Dermis microvascular lymphatic vessel endothelial cell (primary cell): ENCODE results near the gene ETFRF1. TPM values are rescaled to one million over a fixed set of nuclear protein-coding genes. Genes with fewer than 3 reads are reported as not detected.

Experiments
- DNase-seq, 2 donors: peaks; one replicate each; pipeline versions ENCODE4 v3.0.0 to v3.0.0-alpha.2; 2010; ENCODE audit warnings: low read depth in 2 of 2
- total RNA-seq: library from RNA; depleted of rRNA; stranded (reverse); fragments of >200 nt; gene quantifications from 2 replicates; pipeline ENCODE4 v1.2.1, GENCODE V29; 2014

Gene ETFRF1
- total RNA-seq, 1 donor from 2014 or later = 11.4 TPM

DNA sequence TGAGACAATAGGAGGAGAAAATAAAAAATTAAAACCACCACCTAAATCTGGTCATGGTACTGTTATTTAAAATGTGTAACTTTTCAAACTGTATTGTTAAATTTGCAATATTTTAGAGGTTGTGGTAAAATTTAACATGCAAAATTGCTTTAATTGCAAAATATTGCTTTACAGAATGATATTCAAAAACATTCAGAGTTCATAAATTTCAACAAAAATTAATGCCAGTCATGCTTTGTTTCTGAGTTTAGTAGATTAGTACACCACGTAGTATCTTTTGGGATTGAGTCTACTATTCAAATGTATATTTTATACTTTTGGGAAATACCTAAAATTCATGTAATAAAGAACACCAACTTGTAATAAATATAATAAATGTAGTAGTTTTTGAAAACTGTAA is 18.3 kb downstream of the ETFRF1 start:
- no peak for DNase-seq

DNA sequence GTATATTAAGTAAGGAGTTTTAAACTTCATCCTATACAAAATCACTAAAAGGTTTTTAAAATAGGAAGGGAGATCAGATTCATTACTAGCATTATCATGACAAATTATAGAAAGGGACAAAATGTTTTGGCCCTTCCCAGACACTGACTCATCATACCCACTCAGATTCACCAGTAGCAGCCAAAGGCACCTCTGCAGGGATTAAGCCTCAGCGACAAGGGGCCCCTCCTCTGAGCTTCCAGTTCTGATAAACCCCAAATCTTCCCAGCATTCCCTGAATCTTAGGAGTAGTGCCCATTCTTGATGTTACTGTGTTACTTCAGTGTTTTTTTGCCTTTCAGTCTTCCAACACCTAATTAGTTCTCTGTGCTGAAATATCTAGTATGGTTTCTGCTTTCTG is 41.2 kb downstream of the ETFRF1 start:
- no peak for DNase-seq

DNA sequence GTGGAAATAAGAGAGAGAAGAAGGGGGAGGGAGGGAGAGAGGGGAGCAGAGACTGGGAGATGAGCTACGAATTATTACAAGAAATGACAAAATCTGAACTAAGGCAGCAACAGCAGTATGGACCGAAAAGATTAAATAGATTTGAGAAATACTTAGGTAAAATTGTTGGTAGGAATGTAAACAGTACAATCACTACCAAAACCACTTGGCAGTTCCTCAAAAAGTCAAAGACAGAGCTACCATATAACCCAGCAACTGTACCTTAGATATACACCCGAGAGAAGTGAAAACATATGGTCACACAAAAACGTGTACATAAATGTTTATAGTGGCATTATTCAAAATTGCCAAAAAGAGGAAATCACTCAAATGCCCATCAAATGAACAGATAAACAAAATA is 41.6 kb downstream of the ETFRF1 start:
- no peak for DNase-seq

DNA sequence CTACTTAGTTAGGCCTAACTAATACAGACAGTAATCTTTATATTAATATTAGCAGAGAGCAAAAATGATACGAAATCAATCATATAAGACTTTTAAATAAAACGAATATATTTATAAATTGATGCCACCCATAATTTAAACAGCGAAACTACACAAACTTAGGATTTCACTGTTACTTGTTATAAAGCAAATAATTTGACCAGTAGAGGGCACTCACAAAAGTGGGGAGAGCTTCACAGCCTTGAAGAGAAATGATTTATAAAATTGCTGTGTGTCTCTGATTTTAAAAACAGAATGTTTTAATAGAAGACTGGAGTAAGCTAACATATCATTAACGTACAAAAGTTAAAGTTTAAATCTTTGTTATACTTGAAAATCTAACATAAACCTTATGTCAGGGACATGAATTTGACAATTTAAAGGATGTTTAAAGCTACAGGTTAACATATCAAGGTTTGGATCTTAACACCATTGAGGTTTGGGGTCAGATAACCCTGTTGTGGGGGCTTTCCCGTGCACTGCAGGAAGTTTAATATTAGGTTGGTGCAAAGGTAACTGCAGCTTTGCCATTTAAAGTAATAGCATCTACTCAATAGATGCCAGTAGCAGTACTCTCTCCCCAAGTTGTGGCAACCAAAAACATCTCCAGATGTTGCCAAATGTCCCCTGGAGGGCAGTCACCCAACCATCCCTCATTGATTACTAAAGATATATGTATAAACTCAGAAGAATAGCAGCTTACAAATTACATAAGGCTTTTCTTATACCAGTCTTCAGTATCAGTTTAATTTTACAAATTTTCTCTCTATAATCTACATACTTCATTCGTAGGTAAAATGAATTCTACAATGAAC is 46.4 kb downstream of the ETFRF1 start:
- peak; percentile 61 to 68 for DNase-seq

DNA sequence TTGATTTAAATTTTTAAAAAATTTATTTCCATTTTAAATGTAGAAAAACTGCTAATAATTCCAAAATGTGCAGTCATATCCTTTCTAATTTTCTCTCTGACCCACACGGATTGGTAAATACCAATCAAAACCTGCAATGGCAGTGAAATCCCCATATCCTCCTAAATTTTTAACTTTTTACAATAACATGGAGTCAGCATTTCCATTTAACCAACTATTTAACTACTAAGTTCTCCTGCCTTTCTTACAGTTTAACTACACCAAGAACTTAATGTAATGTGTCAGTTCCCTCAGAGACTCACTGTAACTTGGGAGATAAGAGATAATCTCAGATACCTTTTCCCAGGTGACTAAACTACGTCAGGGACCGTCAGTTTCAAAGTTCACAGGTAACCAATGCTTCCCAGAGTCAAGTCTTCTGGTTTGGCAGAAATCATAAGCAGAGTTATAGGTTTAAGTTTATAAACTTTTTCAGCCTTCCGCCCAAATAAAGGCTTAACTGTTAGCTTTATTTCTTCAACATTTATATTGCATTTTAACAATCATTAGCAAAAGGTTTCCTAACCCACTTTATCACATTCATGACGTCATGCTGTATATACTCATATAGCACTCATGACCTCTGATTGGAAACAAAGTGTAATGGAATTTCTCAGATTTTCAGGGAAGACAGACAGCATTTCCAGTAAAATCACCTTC is 48.1 kb downstream of the ETFRF1 start:
- DNase-seq = peak; percentile 18 to 43

DNA sequence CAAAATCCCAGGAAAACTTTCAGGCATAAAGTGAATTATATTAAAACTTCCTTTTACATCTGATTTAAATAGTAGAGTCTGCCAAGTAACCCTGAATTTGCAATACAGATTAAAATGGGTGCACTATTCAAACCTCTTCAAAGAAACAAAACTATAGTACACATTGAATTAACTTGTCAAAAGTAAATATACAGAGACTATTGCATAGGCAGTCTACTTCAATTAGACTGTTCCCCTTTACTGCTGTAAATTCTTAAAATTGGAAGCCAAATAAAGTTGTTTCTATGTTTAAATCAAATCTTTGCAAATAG is 48.6 kb downstream of the ETFRF1 start:
- no peak for DNase-seq

DNA sequence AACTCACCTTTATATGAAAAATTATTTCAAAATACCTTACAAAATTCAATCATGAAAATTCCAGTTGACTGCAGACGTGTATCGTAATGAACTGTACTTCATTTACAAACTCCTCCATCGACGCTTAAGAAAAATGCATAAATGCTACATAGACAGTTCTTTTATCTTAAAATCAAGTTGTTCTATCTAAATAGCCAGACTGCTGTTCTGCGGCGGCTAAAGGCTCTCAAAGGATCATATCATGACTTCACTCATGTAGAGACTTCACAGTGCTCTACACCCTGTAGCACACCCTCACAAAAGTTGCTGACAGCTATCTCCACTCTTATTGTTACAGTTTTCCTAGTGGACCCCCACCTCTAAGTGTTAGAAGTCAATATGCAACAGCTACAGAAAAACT is 50.5 kb downstream of the ETFRF1 start:
- DNase-seq = no peak

DNA sequence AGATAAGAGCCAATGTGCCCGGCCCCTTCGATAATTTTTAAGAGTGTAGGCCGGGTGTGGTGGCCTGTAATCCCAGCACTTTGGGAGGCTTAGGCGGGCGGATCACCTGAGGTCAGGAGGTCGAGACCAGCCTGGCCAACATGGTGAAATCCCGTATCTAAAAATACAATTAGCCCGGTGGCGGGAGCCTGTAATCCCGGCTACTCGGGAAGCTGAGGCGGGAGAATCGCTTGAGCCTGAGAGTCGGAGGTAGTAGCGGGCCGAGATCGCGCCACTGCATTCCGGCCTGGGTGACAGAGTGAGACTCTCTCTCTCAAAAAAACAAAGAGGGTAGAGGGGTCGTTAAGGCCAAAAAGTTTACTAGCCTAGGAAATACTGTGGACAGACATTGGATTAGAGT is 53.1 kb downstream of the ETFRF1 start:
- DNase-seq = no peak

DNA sequence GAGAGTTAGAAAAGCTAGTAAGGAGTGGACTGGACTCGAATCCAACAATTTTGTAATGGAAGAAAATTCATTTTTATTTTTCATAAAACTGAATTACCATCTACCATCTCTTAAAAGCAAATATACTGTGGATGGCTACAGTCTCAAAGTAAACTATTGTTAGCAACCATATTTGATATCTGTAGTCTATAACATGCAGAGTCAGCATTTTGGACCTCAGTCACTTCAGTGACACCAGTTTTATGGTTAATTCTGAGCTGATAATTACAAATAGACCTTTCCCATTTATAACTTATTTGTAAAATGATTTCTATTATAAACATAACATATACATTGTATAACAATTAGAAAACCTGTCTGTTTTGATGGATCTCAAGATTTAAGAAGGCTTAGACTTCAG is 53.7 kb downstream of the ETFRF1 start:
- no peak for DNase-seq

DNA sequence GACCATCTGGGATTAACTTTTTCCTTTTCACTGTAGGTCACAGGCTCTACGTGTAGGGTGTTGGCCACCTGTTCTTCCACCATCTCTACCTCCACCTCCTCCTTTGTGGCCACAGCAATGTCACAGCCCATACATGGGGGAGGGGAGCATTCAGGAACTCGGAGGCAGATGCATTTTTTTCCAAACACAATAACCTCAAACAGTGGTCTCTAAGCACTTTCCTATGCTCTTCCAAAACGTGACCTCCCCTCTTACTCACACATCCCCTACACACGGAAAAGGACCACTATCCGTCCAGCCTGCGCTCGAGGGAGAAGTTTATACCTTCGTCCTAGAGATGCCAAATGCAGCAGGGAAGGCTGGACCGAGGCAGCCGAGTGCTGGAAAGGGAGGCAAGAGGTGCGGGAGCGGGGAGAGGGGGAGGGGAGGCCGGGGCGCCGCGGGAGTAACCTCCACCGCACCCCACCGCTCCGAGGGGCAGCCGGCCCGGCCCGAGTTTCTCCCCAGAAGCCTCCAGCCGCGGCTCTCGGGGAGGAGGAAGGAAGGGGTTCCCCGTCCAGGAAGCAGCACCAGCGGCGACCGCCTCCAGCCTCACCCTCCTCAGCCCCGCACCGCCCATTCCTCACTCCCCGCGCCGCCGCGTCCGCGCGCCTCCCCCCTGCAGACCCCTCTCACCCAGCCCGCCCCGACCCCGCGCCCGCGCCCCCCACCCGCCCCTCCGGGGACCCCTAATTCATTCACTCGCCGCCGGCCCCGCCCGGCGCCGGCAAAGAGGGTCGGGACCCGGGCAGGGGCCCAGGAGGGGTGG is 55.1 kb downstream of the ETFRF1 start:
- DNase-seq = peak; percentile 53 to 60

DNA sequence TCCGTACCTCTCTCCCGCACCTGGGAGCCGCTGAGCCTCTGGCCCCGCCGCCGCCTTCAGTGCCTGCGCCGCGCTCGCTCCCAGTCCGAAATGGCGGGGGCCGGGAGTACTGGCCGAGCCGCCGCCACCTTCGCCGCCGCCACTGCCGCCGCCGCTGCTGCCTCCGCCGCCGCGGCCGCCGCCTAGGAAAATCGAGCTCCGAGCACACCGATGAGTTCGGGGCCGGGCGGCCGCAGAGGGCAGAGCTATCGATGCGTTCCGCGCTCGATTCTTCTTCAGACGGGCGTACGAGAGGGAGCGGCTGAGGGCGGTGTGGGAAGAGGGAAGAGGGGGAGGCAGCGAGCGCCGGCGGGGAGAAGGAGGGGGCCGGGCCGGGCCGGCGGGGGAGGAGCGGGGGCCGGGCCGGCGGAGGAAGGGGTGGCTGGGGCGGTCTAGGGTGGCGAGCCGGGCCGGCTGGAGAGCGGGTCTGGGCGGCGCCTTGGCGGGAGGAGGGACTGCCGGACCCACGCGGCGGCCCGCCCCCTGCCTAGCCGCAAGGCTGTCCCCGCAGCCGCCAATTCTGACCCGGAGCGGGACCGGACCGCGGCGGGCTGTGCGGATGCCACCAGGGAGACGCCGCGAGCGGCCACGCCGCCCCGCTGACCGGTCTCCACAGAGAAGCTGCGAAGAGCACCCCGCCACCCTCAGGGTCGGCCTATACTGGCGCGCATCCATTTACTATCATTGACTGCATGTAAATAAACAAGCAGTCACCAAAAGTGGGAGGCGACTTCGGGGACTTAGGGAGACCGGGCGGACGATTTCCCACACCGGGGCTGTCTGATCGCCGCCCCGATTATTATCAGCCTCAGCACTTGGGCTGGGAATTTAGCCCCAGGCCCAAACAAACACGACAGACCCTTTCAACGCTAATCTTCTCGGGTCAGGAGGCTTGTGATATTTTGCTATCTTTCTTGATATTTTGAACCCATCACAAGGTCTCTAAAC is 56.0 kb downstream of the ETFRF1 start, which contains the start of gene KRAS:
Gene KRAS, minus strand, starts transcription at position 186 of the 987 bp plus-strand sequence.
- peak; percentile 96 to 99 for DNase-seq

DNA sequence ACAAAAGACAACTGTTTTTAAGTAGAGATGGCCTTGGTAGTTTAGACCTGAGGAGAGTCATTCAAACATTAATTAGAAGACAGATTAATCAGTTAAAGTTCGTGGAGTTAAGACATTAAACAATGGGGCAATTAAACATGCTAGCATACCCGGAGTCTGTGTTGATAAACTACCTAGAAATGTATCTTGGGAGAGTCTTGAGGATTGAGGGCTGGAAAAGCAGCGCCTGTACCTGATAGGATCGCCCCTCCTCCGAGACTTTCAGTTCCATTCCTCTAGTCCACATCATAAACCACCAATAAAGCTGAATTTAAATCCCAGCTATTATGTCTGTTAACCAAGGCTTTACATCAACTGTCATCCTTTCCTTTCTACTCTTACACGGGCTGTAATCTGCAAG is 56.7 kb downstream of the ETFRF1 start:
- no peak for DNase-seq

DNA sequence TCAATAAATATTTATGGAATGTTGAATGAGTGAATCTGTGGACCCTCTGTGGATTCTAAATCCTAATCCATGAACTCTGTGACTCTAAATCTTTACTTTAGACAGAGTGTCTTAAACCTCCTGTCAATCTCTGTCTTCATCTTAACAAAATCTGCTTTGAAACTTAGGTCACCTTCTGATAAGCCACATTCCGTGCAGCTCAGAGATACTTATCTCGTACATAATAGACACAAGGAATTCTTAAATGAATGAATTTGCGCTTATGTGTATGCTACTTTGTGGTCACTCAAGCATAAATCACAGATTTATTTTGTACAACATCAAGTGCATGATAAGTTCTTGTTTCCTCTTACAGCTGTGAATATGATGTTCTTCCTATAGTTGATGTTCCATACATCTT is 57.9 kb downstream of the ETFRF1 start:
- DNase-seq = no peak

DNA sequence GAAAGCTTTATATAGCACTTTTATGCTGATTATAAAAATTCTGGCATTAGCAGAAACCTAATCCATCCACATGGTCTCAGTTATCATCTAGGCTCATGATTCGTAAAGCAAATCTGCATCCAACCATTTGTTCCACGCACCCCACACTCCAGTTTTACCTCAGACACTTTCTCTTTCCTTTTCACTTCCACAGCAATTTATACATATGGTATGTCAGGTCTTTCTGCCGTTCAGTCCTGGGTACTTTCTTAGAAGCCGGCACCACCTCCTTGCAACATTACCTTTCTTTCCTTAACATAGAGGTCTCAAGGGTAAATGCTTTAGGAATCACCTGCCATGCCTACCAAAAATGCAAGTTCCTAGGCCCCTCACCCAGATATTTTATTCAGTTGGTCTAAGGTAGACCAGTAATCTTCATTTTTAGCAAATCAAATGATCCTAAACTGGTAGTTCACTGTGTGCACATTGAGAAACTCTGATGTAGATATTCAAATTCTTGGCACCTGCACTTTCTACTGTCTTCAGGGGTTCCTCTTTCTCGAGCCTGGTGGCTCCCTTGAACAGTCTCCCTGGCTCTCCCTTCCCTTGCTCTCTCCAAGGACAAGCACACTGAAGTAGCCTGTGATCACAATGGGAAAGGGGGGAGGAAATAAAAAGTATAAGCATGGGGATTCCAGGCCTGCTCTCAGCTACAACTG is 58.5 kb downstream of the ETFRF1 start:
- no peak for DNase-seq

DNA sequence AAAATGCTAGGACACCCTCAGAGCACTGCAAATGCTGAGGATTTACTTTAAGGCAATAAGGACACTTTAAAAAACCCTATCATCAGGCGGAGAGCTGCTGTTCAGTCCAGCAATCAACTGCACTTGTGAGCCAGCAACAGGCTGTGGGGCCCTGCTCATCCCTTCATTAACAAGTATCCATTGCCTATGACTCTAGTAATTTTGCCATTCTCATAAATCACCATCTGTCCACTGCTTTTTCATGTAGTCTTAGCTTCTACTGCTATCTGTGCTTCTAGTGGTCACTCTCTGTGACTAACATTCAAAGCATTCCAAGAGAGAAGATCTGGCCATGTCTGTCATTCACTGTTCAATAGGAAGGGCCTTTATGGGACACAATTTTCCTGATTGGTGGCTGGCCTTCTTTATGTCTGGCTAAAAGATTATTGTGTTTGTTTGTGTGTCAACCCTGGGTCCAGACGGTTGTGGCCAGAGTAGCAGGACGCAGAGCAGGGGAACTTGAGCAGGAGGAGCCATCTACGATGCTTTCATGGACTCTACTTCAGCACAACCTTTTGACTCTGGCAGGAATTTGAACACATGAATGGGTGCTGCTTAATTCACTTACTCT is 59.3 kb downstream of the ETFRF1 start:
- no peak for DNase-seq

Other genes starting within 250 kb of the ETFRF1 start
- 97.5 and 186 TPM in 2 replicates for gene BCAT1, start 246.1 kb upstream of the ETFRF1 start, total RNA-seq
- gene DNAI7, start 77 bp upstream of the ETFRF1 start, total RNA-seq = under 0.01 TPM in 1 of 2 replicates, not detected in the other
- gene KRAS, start 55.7 kb downstream of the ETFRF1 start, total RNA-seq = 24.1 and 38.6 TPM in 2 replicates